Measurements from ENCODE around the gene GSAP.

- TF ChIP-seq, protein P1, sequence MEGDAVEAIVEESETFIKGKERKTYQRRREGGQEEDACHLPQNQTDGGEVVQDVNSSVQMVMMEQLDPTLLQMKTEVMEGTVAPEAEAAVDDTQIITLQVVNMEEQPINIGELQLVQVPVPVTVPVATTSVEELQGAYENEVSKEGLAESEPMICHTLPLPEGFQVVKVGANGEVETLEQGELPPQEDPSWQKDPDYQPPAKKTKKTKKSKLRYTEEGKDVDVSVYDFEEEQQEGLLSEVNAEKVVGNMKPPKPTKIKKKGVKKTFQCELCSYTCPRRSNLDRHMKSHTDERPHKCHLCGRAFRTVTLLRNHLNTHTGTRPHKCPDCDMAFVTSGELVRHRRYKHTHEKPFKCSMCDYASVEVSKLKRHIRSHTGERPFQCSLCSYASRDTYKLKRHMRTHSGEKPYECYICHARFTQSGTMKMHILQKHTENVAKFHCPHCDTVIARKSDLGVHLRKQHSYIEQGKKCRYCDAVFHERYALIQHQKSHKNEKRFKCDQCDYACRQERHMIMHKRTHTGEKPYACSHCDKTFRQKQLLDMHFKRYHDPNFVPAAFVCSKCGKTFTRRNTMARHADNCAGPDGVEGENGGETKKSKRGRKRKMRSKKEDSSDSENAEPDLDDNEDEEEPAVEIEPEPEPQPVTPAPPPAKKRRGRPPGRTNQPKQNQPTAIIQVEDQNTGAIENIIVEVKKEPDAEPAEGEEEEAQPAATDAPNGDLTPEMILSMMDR (conservative IDR thresholded peaks at IDR 0.05; ENCODE audit: low read depth, low read length): no peak
- TF ChIP-seq, protein P2, sequence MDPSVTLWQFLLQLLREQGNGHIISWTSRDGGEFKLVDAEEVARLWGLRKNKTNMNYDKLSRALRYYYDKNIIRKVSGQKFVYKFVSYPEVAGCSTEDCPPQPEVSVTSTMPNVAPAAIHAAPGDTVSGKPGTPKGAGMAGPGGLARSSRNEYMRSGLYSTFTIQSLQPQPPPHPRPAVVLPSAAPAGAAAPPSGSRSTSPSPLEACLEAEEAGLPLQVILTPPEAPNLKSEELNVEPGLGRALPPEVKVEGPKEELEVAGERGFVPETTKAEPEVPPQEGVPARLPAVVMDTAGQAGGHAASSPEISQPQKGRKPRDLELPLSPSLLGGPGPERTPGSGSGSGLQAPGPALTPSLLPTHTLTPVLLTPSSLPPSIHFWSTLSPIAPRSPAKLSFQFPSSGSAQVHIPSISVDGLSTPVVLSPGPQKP (IDR thresholded peaks at IDR 0.05; ENCODE audit: borderline replicate concordance, low read depth, low read length): no peak
- TF ChIP-seq, protein P3, sequence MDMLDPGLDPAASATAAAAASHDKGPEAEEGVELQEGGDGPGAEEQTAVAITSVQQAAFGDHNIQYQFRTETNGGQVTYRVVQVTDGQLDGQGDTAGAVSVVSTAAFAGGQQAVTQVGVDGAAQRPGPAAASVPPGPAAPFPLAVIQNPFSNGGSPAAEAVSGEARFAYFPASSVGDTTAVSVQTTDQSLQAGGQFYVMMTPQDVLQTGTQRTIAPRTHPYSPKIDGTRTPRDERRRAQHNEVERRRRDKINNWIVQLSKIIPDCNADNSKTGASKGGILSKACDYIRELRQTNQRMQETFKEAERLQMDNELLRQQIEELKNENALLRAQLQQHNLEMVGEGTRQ (IDR thresholded peaks at IDR 0.05; ENCODE audit: low read depth, low read length): no peak
- no peak for TF ChIP-seq MAFK (IDR thresholded peaks at IDR 0.05; ENCODE audit: low read depth, low read length)
- TF ChIP-seq BHLHE40 (IDR thresholded peaks at IDR 0.05; ENCODE audit: low read depth, low read length): no peak
- TF ChIP-seq RCOR1 (IDR thresholded peaks at IDR 0.05; ENCODE audit: insufficient replicate concordance, low read length): no peak
These were observed 48.4 kb upstream of the GSAP start for GRCh38 chr7:77464589-77464988.

All from IMR-90 (cell line).